ENCODE results near the gene RREB1.

RREB1 gene

GRCh38 chr6:7196019-7196402 is 88.2 kb downstream of the RREB1 start:
- DNase-seq: no peak

- DNase-seq: no peak
Measured at GRCh38 chr6:7196685-7197283, 89.0 kb downstream of the RREB1 start.

- no peak for DNase-seq
Measured at GRCh38 chr6:7197747-7198146, 90.0 kb downstream of the RREB1 start.

GRCh38 chr6:7198833-7199800 is 91.4 kb downstream of the RREB1 start:
- no peak for DNase-seq

- DNase-seq: no peak
Measured at GRCh38 chr6:7200598-7201443, 93.1 kb downstream of the RREB1 start.

GRCh38 chr6:7201444-7201731 is 93.6 kb downstream of the RREB1 start:
- no peak for DNase-seq

GRCh38 chr6:7201732-7202541 is 94.2 kb downstream of the RREB1 start:
- peak; percentile 74 for DNase-seq

- no peak for DNase-seq
Measured at GRCh38 chr6:7202950-7203349, 95.2 kb downstream of the RREB1 start.

- no peak for DNase-seq
Measured at GRCh38 chr6:7203939-7204338, 96.2 kb downstream of the RREB1 start.

- DNase-seq: no peak
Measured at GRCh38 chr6:7204726-7205125, 97.0 kb downstream of the RREB1 start.

- DNase-seq: no peak
Measured at GRCh38 chr6:7207720-7208119, 100.0 kb downstream of the RREB1 start.

GRCh38 chr6:7213416-7213815 is 105.7 kb downstream of the RREB1 start:
- no peak for DNase-seq

GRCh38 chr6:7214468-7214867 is 106.7 kb downstream of the RREB1 start:
- DNase-seq: no peak

GRCh38 chr6:7215131-7215530 is 107.4 kb downstream of the RREB1 start:
- no peak for DNase-seq

- no peak for DNase-seq
Measured at GRCh38 chr6:7215798-7216231, 108.1 kb downstream of the RREB1 start.

GRCh38 chr6:7216941-7217621 is 109.3 kb downstream of the RREB1 start:
- no peak for DNase-seq

- DNase-seq: no peak
Measured at GRCh38 chr6:7218406-7218988, 110.7 kb downstream of the RREB1 start.

GRCh38 chr6:7219310-7219709 is 111.5 kb downstream of the RREB1 start:
- DNase-seq: no peak

- no peak for DNase-seq
Measured at GRCh38 chr6:7222197-7222596, 114.4 kb downstream of the RREB1 start.

GRCh38 chr6:7224731-7225130 is 117.0 kb downstream of the RREB1 start:
- DNase-seq: no peak

GRCh38 chr6:7228662-7229375 is 121.1 kb downstream of the RREB1 start:
- no peak for DNase-seq
